WTC11 (cell line): ENCODE results near the gene TYW1B.
"Not testable (repeated sequence)": the region's sequence is repeated elsewhere in the genome, so short reads cannot be mapped to it uniquely, and the experiment has no call there.

Experiments
- ATF3 ChIP-seq: sonication (generic); formaldehyde crosslinking; conservative IDR thresholded peaks from 2 replicates; pipeline ENCODE4 v1.8.1; 2022; ENCODE audit warnings: mild to moderate bottlenecking, missing genetic modification reagents
- CREM ChIP-seq: sonication (generic); formaldehyde crosslinking; IDR thresholded peaks from 2 replicates; pipeline ENCODE4 v1.8.1; 2022; ENCODE audit warnings: mild to moderate bottlenecking, missing genetic modification reagents, moderate library complexity
- JUN ChIP-seq: sonication (generic); formaldehyde crosslinking; IDR thresholded peaks from 2 replicates; pipeline ENCODE4 v1.8.0; 2023; ENCODE audit warnings: mild to moderate bottlenecking, missing genetic modification reagents
- ZBTB21 ChIP-seq: sonication (generic); formaldehyde crosslinking; IDR thresholded peaks from 2 replicates; pipeline ENCODE4 v1.8.1; 2023; ENCODE audit warnings: mild to moderate bottlenecking, missing genetic modification reagents, borderline replicate concordance
- ZNF263 ChIP-seq: sonication (generic); formaldehyde crosslinking; IDR thresholded peaks from 2 replicates; pipeline ENCODE4 v1.8.1; 2022; ENCODE audit warnings: low read depth, mild to moderate bottlenecking, moderate library complexity, missing genetic modification reagents
- TF ChIP-seq, protein P1 (sequence below): sonication (generic); formaldehyde crosslinking; IDR thresholded peaks from 2 replicates; pipeline ENCODE4 v1.8.0; 2022; ENCODE audit warnings: mild to moderate bottlenecking, missing genetic modification reagents
- TF ChIP-seq, protein P2 (sequence below): fragments of 200-600 bp; IDR thresholded peaks from 2 replicates; pipeline ENCODE4 v1.8.0; 2022; ENCODE audit warnings: antibody characterized with exemption
- TF ChIP-seq, protein P3 (sequence below): sonication (generic); formaldehyde crosslinking; IDR thresholded peaks from 2 replicates; pipeline ENCODE4 v1.8.0; 2022; ENCODE audit warnings: mild to moderate bottlenecking, missing genetic modification reagents

DNA sequence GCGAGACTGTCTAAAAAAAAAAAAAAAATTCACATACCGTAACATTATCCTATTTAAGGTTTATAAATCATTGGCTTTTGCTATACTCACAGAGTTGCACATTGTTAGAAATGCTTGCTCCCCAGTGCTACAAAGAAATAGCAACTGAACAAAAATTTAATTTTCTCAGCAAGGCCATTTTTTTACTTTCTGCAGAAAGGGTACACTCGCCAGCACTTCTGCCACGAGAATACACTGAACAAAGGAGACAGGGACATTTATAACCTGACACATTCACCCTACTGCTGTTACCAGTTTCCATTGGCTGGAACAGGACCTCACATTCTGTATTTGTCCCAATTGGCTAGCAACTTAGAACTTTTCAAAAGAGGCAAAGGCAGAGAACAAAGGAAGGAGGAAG, 92.1 kb downstream of the TYW1B start:
- TF ChIP-seq ZNF263, ZBTB21, JUN, CREM, ATF3 (CRISPR knock-in tag): not testable (repeated sequence)
- TF ChIP-seq, protein P1, sequence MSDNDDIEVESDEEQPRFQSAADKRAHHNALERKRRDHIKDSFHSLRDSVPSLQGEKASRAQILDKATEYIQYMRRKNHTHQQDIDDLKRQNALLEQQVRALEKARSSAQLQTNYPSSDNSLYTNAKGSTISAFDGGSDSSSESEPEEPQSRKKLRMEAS (CRISPR knock-in tag): not testable (repeated sequence)
- TF ChIP-seq, protein P2, sequence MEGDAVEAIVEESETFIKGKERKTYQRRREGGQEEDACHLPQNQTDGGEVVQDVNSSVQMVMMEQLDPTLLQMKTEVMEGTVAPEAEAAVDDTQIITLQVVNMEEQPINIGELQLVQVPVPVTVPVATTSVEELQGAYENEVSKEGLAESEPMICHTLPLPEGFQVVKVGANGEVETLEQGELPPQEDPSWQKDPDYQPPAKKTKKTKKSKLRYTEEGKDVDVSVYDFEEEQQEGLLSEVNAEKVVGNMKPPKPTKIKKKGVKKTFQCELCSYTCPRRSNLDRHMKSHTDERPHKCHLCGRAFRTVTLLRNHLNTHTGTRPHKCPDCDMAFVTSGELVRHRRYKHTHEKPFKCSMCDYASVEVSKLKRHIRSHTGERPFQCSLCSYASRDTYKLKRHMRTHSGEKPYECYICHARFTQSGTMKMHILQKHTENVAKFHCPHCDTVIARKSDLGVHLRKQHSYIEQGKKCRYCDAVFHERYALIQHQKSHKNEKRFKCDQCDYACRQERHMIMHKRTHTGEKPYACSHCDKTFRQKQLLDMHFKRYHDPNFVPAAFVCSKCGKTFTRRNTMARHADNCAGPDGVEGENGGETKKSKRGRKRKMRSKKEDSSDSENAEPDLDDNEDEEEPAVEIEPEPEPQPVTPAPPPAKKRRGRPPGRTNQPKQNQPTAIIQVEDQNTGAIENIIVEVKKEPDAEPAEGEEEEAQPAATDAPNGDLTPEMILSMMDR: not testable (repeated sequence)
- TF ChIP-seq, protein P3, sequence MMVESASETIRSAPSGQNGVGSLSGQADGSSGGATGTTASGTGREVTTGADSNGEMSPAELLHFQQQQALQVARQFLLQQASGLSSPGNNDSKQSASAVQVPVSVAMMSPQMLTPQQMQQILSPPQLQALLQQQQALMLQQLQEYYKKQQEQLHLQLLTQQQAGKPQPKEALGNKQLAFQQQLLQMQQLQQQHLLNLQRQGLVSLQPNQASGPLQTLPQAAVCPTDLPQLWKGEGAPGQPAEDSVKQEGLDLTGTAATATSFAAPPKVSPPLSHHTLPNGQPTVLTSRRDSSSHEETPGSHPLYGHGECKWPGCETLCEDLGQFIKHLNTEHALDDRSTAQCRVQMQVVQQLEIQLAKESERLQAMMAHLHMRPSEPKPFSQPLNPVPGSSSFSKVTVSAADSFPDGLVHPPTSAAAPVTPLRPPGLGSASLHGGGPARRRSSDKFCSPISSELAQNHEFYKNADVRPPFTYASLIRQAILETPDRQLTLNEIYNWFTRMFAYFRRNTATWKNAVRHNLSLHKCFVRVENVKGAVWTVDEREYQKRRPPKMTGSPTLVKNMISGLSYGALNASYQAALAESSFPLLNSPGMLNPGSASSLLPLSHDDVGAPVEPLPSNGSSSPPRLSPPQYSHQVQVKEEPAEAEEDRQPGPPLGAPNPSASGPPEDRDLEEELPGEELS (CRISPR knock-in tag): not testable (repeated sequence)
